GM19455 (cell line): Measurements from ENCODE around the gene HMSD.
"Not testable (repeated sequence)": the region's sequence is repeated elsewhere in the genome, so short reads cannot be mapped to it uniquely, and the experiment has no call there.

Experiments used
- ATAC-seq: cut with Tn5 transposase; IDR thresholded peaks from one replicate; pipeline ENCODE4 v1.9.1; 2021; ENCODE audit not compliant: unreplicated experiment

HMSD gene

DNA sequence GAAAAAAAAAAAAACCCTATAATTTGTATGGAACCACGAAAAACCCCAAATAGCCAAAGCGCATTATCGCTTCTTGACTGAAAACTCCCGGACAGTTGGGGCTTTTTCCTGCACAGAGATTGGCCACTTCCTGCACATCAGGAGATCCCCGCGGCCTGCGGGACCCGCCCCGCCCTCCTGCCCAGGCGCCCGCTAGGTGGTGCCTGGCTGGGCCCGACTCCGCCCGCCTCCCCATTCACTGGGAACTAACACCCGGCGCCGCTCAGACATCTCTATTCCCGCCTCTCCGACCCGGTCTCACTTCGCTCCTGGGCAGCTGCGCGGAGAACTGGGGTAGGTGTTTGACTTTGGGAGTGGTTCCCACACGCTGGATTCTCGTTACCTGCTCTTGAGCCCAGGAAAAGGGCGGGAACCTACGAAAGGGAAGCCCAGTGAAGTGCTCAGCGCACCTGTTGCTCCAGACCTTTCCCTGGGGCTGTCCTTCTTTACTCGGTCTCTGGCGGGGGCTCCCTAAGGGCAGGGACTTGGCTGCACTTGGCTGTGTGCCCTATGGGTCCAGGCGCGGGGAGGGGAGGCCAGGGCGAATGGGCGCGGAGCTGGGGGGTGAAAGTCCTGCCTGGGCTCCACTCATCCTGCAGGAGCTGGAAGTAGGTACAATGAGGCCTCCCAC is at the start of gene HMSD:
Gene HMSD, plus strand, starts transcription at position 234 of the 670 bp plus-strand sequence. CDS start 4,155 bp downstream, outside the sequence.
- peak; percentile 87 for ATAC-seq

DNA sequence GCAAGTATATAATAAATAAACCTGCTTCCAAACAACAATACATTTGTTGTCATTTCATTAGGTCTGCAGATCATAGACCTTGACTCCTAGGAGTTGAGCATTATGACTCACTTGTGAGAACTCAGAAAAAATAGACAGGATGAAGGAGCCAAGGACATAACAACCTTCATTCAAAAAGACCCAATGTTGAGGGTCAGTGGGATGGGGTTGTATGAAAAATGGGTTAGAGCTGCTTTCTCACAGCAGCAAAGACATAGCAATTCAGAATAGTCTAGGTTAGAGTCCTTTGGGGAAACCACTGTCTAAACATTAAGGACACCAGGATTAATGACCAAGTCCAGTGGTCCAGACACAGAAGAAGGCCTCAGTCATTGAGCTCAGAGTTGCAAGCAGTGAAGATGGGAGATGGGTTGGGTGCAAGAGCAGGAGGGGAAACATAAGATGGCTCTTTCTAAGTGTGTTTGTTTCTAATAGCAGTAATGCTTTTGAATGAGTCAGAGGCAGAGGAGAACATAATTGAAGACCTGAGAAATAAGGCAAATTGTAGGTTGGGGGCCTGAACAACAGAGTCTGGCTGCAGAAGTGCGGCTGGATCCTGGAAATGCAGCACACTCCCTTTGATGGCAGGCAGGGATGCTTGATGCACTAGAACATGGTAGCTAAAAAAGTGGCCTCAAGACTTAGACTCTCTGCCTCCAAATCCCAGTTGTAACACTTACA is 45.1 kb upstream of the HMSD start:
- ATAC-seq: no peak

- no peak for ATAC-seq
These were observed 44.4 kb upstream of the HMSD start for GRCh38 chr18:63904694-63905093.

GRCh38 chr18:63905361-63905760 is 43.7 kb upstream of the HMSD start:
- ATAC-seq: no peak

DNA sequence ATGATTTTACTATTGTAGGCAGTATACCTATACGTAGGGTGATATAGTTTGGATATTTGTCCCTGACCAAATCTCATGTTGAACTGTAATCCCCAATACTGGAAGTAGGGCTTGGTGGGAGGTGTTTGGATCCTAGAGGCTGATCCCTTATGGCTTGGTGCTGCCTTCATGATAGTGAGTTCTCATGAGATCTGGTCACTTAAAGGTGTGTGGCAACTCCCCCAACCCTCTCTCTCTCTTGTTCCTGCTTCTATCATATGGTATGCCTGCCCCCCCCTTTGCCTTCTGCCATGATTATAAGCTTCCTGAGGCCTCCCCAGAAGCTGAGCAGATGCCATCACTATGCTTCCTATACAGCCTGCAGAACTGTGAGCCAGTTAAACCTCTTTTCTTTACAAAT is 43.0 kb upstream of the HMSD start:
- no peak for ATAC-seq

- ATAC-seq: peak; percentile 52
These were observed 41.4 kb upstream of the HMSD start, which contains the start of gene SERPINB10 for GRCh38 chr18:63907664-63908063. Gene SERPINB10 (plus strand): TSS chr18:63907958. CDS start chr18:63915511, 7,553 bp downstream.

DNA sequence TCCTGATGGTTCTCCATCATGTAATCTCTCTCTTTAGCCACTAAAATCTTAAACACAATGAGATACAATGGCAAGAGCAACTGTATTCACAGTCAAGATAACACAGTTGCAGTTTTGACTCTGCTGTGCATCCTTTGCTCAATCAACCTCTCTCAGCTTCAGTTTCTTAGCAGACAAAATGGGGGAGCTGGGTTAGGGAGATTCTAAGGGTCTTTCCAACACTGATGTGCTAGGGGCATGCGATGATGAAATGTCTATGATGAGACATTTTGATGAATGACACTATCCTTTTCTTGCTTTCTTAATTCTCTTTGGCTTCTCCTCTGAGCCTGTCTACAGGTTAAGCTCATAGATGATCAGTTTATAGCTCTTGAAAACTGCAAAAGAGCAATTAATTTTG is 40.2 kb upstream of the HMSD start:
- ATAC-seq: no peak

GRCh38 chr18:63909870-63910269 is 39.2 kb upstream of the HMSD start:
- ATAC-seq: peak; percentile 60

GRCh38 chr18:63917817-63918216 is 31.3 kb upstream of the HMSD start:
- no peak for ATAC-seq

GRCh38 chr18:63922049-63922448 is 27.1 kb upstream of the HMSD start:
- no peak for ATAC-seq

- ATAC-seq: no peak
These were observed 24.6 kb upstream of the HMSD start for GRCh38 chr18:63924551-63924950.

- no peak for ATAC-seq
These were observed 20.8 kb upstream of the HMSD start for GRCh38 chr18:63928331-63928730.

- ATAC-seq: not testable (repeated sequence)
These were observed 19.7 kb upstream of the HMSD start for GRCh38 chr18:63929369-63929768.

DNA sequence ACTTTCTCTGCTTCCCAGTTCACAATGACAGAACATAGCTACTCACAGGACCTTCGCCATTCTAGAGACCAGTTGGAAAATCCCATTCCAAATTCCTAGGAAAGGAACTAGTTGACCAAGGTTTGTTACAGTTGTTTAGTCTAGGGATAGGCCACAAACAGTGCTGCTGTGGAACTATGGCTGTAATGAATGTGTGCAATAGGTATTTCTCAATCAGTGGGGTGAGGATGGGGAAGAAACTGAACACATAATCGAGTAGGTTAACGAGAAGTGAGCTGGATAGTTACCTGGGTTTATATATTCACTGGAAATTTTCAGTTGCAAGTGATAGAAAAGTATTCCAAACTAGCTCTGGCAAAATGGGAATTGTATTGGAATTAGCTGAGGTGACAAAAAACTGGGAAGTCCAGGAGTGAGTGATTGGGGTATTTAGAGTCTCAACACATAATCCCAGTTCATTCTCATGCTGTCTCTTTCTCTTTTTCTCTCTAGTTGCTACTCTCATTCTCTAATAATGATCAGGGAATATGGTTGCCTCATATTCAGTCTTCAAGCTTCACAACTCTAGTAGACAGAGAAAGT is 18.2 kb upstream of the HMSD start:
- no peak for ATAC-seq

DNA sequence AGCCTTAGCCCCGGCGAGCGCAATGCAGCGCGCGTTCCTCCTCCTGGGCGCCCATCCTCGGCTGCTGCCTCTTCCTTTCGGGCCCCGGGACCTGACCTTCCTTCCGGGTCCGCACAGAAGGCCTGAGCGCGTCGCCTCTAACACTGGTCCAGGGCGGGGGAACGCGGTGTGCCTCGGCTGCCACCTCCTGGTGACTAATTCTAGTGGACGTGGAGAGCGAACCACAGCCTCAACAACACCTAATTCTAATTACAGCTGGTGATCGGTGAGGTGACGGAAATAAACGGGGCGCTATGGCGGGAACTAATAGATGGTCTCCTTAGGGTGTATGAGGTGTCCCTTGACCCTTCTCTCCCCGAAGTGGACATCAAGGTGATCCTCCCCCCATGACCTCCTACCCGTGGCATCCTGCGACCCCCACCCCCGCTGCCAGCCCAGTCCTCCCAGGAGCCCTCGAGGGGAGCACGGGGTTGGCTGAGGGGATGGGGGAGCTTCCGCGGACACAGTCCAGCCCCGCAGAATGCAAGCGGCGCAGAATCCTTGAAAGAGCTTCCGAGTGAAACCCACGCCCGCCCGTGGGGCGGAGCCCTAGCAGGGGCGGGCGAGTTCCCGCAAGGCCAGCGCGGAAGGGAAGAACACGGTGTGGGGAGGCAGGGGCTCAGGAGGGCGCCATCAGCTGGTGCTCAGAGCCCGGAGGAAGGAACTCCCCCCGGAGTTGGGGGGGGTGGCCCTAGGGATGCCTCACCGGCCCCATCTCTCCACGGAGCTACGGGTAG is 12.8 kb upstream of the HMSD start:
- peak; percentile 99 for ATAC-seq

- peak; percentile 23 for ATAC-seq
These were observed 12.1 kb upstream of the HMSD start for GRCh38 chr18:63936932-63937393.

DNA sequence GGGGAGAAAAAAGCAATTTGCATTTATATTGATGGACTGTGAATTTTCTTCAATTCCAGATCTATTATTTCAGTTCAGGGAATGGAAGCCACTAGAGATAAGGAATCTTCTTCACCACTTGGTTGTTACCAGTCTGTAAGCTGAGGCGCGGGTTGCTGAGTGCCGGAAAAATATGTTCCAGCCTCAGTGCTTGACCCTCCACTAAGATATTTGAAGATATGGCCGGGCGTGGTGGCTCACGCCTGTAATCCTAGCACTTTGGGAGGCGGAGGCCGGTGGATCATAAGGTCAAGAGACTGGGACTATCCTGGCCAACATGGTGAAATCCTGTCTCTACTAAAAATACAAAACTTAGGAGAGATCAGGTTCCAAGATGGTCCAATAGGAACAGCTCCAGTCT is 9.1 kb upstream of the HMSD start:
- ATAC-seq: no peak

GRCh38 chr18:63940543-63941050 is 8.5 kb upstream of the HMSD start:
- not testable (repeated sequence) for ATAC-seq

DNA sequence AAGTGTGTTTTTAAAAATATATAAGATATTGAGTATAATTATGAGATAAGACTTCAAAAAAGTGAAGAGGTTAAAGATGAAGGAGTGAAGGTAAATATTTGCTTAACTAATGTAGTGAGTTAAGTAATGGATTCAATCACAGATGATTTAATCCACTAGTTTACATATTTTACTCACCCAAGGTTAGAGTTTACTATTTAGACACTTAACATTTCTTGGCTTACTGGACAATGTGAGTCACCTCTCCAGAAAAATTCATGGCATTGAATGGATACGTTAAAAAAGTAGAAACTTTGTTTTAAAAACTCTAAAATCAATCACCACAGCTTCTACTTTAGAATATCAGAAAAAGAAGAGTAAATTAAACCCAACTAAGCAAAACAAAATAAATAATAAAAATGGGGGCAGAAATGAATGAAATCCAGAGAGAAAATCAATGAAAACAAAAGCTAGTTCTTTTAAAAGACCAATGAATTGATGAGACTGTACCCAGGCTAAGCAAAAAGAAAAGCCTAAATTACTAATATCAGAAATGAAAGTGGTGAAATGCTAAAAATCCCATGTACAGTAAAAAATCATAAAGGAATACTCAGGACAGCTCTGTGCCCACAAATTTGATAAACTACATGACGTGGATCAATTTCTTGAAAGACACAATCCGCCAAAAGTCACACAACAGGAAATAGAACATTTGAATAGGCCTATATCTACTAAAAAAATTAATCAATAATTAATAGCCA is 1.9 kb upstream of the HMSD start:
- no peak for ATAC-seq

- peak; percentile 46 for ATAC-seq
These were observed 2.2 kb downstream of the HMSD start for GRCh38 chr18:63951302-63951705.
